HG02571 (cell line): ENCODE data around the gene LMF2.

ENCODE experiments used
- ATAC-seq: cut with Tn5 transposase; IDR thresholded peaks from one replicate; pipeline ENCODE4 v1.9.1; 2021; ENCODE audit warnings: mild to moderate bottlenecking, moderate library complexity; ENCODE audit not compliant: unreplicated experiment

The LMF2 gene

GRCh38 chr22:50505276-50505775, 2.2 kb downstream of the LMF2 start:
- no peak for ATAC-seq

GRCh38 chr22:50504369-50505211, 2.9 kb downstream of the LMF2 start:
- ATAC-seq: no peak

- ATAC-seq: no peak
Observed at GRCh38 chr22:50503475-50504145, 3.9 kb downstream of the LMF2 start.

- no peak for ATAC-seq
Observed at GRCh38 chr22:50502628-50503474, 4.7 kb downstream of the LMF2 start.

- ATAC-seq: no peak
Observed at GRCh38 chr22:50502096-50502495, 5.4 kb downstream of the LMF2 start.

GRCh38 chr22:50500452-50500851, 7.0 kb downstream of the LMF2 start:
- no peak for ATAC-seq

GRCh38 chr22:50498322-50498890, 9.1 kb downstream of the LMF2 start:
- ATAC-seq: no peak

GRCh38 chr22:50497093-50497492, 10.4 kb downstream of the LMF2 start:
- ATAC-seq: no peak

- no peak for ATAC-seq
Observed at GRCh38 chr22:50490531-50491308, 16.8 kb downstream of the LMF2 start.

GRCh38 chr22:50489363-50490243, 17.9 kb downstream of the LMF2 start:
- no peak for ATAC-seq

GRCh38 chr22:50488886-50489285, 18.6 kb downstream of the LMF2 start:
- ATAC-seq: no peak

GRCh38 chr22:50488006-50488677, 19.4 kb downstream of the LMF2 start:
- ATAC-seq: no peak

GRCh38 chr22:50487290-50488005, 20.1 kb downstream of the LMF2 start:
- ATAC-seq: no peak

GRCh38 chr22:50486561-50487289, 20.8 kb downstream of the LMF2 start, which contains the start of gene MIOX:
TSS of gene MIOX (plus strand) at chr22:50486859. CDS start at chr22:50486898, 39 bp downstream.
- ATAC-seq: no peak

GRCh38 chr22:50485221-50486131, 22.0 kb downstream of the LMF2 start:
- no peak for ATAC-seq
